Daoy (cell line): ENCODE measurements around the gene BDKRB2. TPM values are rescaled to one million over a fixed set of nuclear protein-coding genes. Genes with fewer than 3 reads are reported as not detected.
"Not testable (repeated sequence)": the region's sequence is repeated elsewhere in the genome, so short reads cannot be mapped to it uniquely, and the experiment has no call there.

Source experiments
- DNase-seq: peaks from one replicate; pipeline ENCODE4 v3.0.0-alpha.2; 2015; ENCODE audit warnings: low read depth
- total RNA-seq: library from RNA; depleted of rRNA; stranded (reverse); fragments of >200 nt; shearing (Covaris generic); gene quantifications from 2 replicates; pipeline ENCODE4 v1.2.3, GENCODE V29; 2014

The BDKRB2 gene
- total RNA-seq, 1 experiment from 2014 or later = 4.6 TPM

GRCh38 chr14:96224480-96225096 lies 19.9 kb downstream of the BDKRB2 start:
- no peak for DNase-seq

- DNase-seq = no peak
Measured at GRCh38 chr14:96225213-96225612, 20.6 kb downstream of the BDKRB2 start.

- DNase-seq = peak; percentile 63
Measured at GRCh38 chr14:96225745-96226151, 21.1 kb downstream of the BDKRB2 start.

GRCh38 chr14:96227428-96227827 lies 22.8 kb downstream of the BDKRB2 start:
- no peak for DNase-seq

GRCh38 chr14:96229315-96229714 lies 24.7 kb downstream of the BDKRB2 start:
- DNase-seq = no peak

GRCh38 chr14:96231056-96231455 lies 26.4 kb downstream of the BDKRB2 start:
- no peak for DNase-seq

- DNase-seq = no peak
Measured at GRCh38 chr14:96231526-96232130, 27.0 kb downstream of the BDKRB2 start.

GRCh38 chr14:96232506-96232905 lies 27.9 kb downstream of the BDKRB2 start:
- no peak for DNase-seq

- no peak for DNase-seq
Measured at GRCh38 chr14:96233661-96234060, 29.0 kb downstream of the BDKRB2 start.

GRCh38 chr14:96235426-96235825 lies 30.8 kb downstream of the BDKRB2 start:
- no peak for DNase-seq

- no peak for DNase-seq
Measured at GRCh38 chr14:96237641-96238040, 33.0 kb downstream of the BDKRB2 start.

- no peak for DNase-seq
Measured at GRCh38 chr14:96238676-96239265, 34.1 kb downstream of the BDKRB2 start.

- no peak for DNase-seq
Measured at GRCh38 chr14:96239711-96240141, 35.1 kb downstream of the BDKRB2 start.

- no peak for DNase-seq
Measured at GRCh38 chr14:96240641-96241040, 36.0 kb downstream of the BDKRB2 start.

- DNase-seq = no peak
Measured at GRCh38 chr14:96242126-96242525, 37.5 kb downstream of the BDKRB2 start.

GRCh38 chr14:96243785-96244184 lies 39.1 kb downstream of the BDKRB2 start:
- DNase-seq = no peak

- DNase-seq = not testable (repeated sequence)
Measured at GRCh38 chr14:96245074-96245473, 40.4 kb downstream of the BDKRB2 start.

GRCh38 chr14:96245710-96246538 lies 41.3 kb downstream of the BDKRB2 start:
- peak; percentile 75 for DNase-seq

- DNase-seq = peak; percentile 93
Measured at GRCh38 chr14:96246539-96246847, 41.9 kb downstream of the BDKRB2 start.

GRCh38 chr14:96247031-96247430 lies 42.4 kb downstream of the BDKRB2 start:
- no peak for DNase-seq

GRCh38 chr14:96249029-96249428 lies 44.4 kb downstream of the BDKRB2 start:
- peak; percentile 76 for DNase-seq

GRCh38 chr14:96250485-96250884 lies 45.8 kb downstream of the BDKRB2 start:
- no peak for DNase-seq
